A549 (cell line): ENCODE measurements around the gene CCDC63.

Experiments
- BHLHE40 ChIP-seq: IDR thresholded peaks from 2 replicates; pipeline ENCODE4 v1.6.1; 2012; ENCODE audit warnings: low read depth, low read length, inconsistent platforms
- CHD2 ChIP-seq: fragments of 150-350 bp; IDR thresholded peaks from 2 replicates; pipeline ENCODE4 v1.6.1; 2014; ENCODE audit warnings: low read length; ENCODE audit not compliant: partially characterized antibody
- HOXB5 ChIP-seq: fragments of 250-450 bp; sonication (Bioruptor Pico); IDR thresholded peaks from 2 replicates; pipeline ENCODE4 v1.5.0; 2020; ENCODE audit warnings: mild to moderate bottlenecking, moderate library complexity
- JUN ChIP-seq, 2 experiments: fragments of >200 bp; sonication (Bioruptor Twin); formaldehyde crosslinking; IDR thresholded peaks; 2 replicates in 1 of 2; 3 replicates in 1 of 2; pipeline ENCODE4 v1.6.1; 2016 to 2017
- NPAS2 ChIP-seq: fragments of 250-450 bp; sonication (Bioruptor Pico); IDR thresholded peaks from 2 replicates; pipeline ENCODE4 v1.8.0; 2022; ENCODE audit warnings: mild to moderate bottlenecking, moderate library complexity, borderline replicate concordance
- RARB ChIP-seq: fragments of 250-450 bp; sonication (Bioruptor Pico); IDR thresholded peaks from 2 replicates; pipeline ENCODE4 v1.8.0; 2021; ENCODE audit warnings: mild to moderate bottlenecking, moderate library complexity
- RCOR1 ChIP-seq: fragments of 150-350 bp; IDR thresholded peaks from 2 replicates; pipeline ENCODE4 v1.6.1; 2014; ENCODE audit warnings: antibody characterized with exemption, low read length, low read depth
- SREBF2 ChIP-seq: fragments of 450-650 bp; IDR thresholded peaks from 2 replicates; pipeline ENCODE4 v1.6.1; 2014; ENCODE audit warnings: mild to moderate bottlenecking, moderate library complexity
- TF ChIP-seq, protein P1 (sequence below): fragments of >200 bp; sonication (Bioruptor Twin); formaldehyde crosslinking; IDR thresholded peaks from 3 replicates; pipeline ENCODE4 v1.5.1; 2016
- TF ChIP-seq, protein P2 (sequence below): IDR thresholded peaks from 2 replicates; pipeline ENCODE4 v1.6.1; 2012

DNA sequence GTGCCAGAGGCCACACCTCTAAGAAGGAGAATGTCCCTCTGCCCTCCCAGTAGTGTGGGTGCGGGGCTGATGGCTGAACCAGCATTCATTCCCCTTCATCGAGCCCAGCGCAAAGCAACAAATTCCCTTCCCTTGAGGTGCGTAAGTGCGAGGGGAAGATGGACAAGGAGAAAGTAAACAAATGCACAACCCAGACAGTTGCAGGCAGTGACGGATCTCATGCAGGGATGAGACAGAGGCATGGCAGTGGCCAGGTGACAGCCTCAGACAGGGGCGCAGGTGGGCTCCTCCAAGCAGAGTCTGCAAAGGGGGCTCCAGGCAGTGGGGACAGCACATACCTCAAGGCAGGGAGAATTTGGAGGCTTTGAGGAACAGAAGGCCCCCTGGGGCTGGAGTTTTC lies 75.9 kb downstream of the CCDC63 start:
- TF ChIP-seq RARB (CRISPR knock-in tag) (no peak), CHD2 (no peak), NPAS2 (CRISPR knock-in tag) (no peak), BHLHE40 (no peak), JUN (IDR thresholded peaks at IDR 0.05) (no peak), SREBF2 (no peak), HOXB5 (no peak), RCOR1 (no peak)
- TF ChIP-seq, protein P1, sequence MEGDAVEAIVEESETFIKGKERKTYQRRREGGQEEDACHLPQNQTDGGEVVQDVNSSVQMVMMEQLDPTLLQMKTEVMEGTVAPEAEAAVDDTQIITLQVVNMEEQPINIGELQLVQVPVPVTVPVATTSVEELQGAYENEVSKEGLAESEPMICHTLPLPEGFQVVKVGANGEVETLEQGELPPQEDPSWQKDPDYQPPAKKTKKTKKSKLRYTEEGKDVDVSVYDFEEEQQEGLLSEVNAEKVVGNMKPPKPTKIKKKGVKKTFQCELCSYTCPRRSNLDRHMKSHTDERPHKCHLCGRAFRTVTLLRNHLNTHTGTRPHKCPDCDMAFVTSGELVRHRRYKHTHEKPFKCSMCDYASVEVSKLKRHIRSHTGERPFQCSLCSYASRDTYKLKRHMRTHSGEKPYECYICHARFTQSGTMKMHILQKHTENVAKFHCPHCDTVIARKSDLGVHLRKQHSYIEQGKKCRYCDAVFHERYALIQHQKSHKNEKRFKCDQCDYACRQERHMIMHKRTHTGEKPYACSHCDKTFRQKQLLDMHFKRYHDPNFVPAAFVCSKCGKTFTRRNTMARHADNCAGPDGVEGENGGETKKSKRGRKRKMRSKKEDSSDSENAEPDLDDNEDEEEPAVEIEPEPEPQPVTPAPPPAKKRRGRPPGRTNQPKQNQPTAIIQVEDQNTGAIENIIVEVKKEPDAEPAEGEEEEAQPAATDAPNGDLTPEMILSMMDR: no peak
- TF ChIP-seq, protein P2, sequence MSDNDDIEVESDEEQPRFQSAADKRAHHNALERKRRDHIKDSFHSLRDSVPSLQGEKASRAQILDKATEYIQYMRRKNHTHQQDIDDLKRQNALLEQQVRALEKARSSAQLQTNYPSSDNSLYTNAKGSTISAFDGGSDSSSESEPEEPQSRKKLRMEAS: no peak
